ENCODE measurements around the gene ERP27.

ERP27 gene

DNA sequence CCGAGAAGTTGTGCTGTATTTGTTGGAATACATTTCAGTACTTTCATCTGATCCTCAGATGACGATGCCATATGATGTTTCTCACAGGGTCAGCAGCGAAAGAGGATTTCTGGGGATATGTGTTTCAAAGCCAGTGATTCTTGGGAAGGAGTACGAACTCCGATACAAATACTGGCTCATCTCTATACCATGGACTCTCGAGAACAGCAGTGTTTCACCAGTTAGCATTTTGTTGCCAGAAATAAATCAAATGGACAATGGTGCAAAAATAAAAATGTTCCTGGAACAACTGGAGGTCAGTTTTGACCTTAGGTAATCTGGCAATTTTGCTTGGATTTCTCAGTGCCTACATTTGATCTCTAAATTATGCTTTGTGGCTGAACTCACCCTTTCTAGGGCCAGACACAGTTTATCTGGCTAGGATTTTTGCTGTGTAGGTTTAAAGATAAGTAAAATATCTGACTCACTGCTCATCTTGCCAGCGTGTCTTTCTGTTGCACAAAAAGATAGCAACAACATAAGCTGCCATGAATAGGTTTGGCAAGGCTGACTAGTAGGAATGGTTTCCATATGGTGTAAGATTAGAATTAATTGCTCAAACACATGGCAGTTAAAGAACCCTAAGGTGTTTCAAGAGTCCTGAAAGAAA, 41.7 kb downstream of the ERP27 start:
- no peak for DNase-seq

DNA sequence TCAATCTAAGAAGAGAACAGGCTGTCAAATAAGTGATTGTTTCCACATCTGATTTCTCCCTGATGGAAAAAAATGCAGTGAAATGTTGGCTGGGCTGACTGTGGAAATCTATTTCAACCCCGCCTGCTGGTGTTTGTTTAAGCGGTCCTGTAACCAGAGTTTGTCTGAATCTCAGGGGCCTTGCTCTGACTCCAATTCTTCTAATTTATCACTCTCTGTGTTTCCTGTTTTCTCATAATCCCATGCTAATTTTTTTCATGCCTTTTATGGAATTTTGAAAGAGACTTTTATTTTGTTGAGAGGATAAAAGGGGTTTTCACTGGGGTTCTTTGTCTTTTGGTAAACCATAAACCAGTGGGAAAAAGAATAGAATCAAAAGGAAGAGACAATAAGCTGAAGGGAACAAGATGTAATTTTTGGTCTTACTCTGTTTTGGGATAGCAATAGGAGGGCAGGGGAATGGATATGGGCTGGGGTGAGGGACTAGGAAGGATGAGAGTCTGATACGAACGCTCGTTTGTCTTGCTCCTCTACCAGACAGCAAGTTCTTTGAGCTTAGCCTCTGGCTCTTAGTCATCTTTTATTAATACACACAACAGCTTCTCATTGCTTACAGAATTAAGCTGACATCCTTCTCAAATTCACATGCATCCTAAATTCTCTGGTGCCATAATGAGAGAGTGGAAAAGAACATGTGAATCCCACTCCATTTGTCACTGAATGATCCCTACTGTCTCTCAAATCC, 44.7 kb downstream of the ERP27 start:
- no peak for DNase-seq

DNA sequence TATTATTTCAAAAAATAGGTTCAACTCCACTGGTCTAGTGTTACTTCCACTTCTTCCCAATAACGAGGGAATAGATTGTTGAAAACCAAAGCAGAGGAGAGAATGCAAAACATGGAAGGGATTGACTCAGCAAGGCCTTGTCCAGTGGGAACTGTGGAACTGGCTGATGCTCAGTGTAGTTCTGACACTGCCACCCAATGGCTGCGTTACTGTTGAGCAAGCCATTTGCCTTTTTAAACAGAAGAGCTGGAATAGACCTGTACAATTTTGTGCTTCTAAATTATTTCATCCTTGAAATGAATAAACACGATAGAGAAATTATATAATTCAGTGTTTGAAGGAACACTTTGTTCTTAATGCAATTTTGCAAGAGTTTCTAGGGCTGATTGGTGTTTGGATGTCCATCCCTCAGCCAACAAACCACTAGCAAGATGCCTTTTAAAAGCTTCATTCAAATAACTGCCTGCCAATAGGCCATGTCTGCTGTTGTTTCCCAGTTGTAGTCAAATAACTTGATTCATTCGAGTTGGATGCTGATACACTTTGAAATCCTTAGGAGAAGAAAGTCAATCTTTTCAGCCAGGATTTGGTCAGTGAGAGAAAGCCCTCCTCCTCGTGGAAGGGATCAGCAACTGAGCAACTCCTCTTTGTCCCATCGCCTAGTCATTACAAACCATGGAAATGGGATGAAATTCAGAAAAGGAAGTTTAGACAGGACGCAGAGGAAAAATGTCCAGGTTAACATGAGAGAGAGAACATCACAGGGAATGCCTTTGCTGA, 45.4 kb downstream of the ERP27 start:
- DNase-seq, result no peak

GRCh38 chr12:14890701-14891100, 47.6 kb downstream of the ERP27 start:
- no peak for DNase-seq

- peak; percentile 80 for DNase-seq
Measured at GRCh38 chr12:14886271-14886670, 52.1 kb downstream of the ERP27 start.

- no peak for DNase-seq
Measured at GRCh38 chr12:14885718-14886221, 52.6 kb downstream of the ERP27 start, which contains the start of gene MGP. Gene MGP (minus strand): TSS chr12:14885854. CDS start chr12:14885791, 63 bp downstream.

GRCh38 chr12:14884458-14884878, 53.9 kb downstream of the ERP27 start:
- peak; percentile 60 for DNase-seq

DNA sequence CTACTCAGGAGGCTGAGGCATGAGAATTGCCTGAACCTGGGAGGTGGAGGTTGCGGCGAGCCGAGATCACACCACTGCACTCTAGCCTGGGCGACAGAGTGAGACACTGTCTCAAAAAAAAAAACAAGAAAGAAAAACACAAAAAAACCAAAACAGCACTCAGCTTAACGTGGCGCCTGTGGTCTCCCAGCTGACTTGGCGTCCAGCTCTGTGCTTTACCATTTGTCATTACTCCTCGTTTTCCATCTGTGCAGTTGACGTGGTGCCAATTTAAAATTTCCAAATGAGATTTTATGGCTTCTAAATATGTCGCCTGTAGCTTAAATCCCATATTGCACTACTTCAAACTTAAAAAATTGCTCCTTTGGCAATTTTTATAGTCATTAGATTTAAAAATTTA, 54.7 kb downstream of the ERP27 start:
- DNase-seq, result no peak

GRCh38 chr12:14880890-14881453, 57.4 kb downstream of the ERP27 start:
- no peak for DNase-seq

GRCh38 chr12:14879222-14879933, 59.0 kb downstream of the ERP27 start:
- no peak for DNase-seq

- DNase-seq, result no peak
Measured at GRCh38 chr12:14878488-14878887, 59.8 kb downstream of the ERP27 start.

- no peak for DNase-seq
Measured at GRCh38 chr12:14876833-14877232, 61.5 kb downstream of the ERP27 start.

- DNase-seq, result no peak
Measured at GRCh38 chr12:14874882-14875281, 63.5 kb downstream of the ERP27 start.

GRCh38 chr12:14873440-14874185, 64.7 kb downstream of the ERP27 start:
- DNase-seq, result no peak

GRCh38 chr12:14871886-14872285, 66.5 kb downstream of the ERP27 start:
- DNase-seq, result no peak

GRCh38 chr12:14871247-14871646, 67.1 kb downstream of the ERP27 start:
- no peak for DNase-seq

- no peak for DNase-seq
Measured at GRCh38 chr12:14868916-14869506, 69.3 kb downstream of the ERP27 start.
